ENCODE data around the gene PAPLN.

The PAPLN gene

GRCh38 chr14:73232984-73233383 is 4.3 kb upstream of the PAPLN start:
- no peak for DNase-seq

- no peak for DNase-seq
Observed at GRCh38 chr14:73233564-73233963, 3.7 kb upstream of the PAPLN start.

- no peak for DNase-seq
Observed at GRCh38 chr14:73234029-73234428, 3.3 kb upstream of the PAPLN start.

- no peak for DNase-seq
Observed at GRCh38 chr14:73234586-73235394, 2.5 kb upstream of the PAPLN start.

- DNase-seq = no peak
Observed at GRCh38 chr14:73235531-73236155, 1.7 kb upstream of the PAPLN start.

- DNase-seq = no peak
Observed at GRCh38 chr14:73236157-73236556, 1.1 kb upstream of the PAPLN start.

- DNase-seq = no peak
Observed at GRCh38 chr14:73236752-73237218, 521 bp upstream of the PAPLN start.

- DNase-seq = no peak
Observed at GRCh38 chr14:73237786-73238423, 599 bp downstream of the PAPLN start.

GRCh38 chr14:73238424-73238852 is 1.1 kb downstream of the PAPLN start:
- no peak for DNase-seq

GRCh38 chr14:73238941-73239340 is 1.6 kb downstream of the PAPLN start:
- DNase-seq = no peak

GRCh38 chr14:73239393-73240241 is 2.3 kb downstream of the PAPLN start:
- DNase-seq = no peak

- no peak for DNase-seq
Observed at GRCh38 chr14:73240816-73241480, 3.6 kb downstream of the PAPLN start.

- DNase-seq = no peak
Observed at GRCh38 chr14:73241481-73242165, 4.3 kb downstream of the PAPLN start.

- no peak for DNase-seq
Observed at GRCh38 chr14:73242357-73242901, 5.1 kb downstream of the PAPLN start.

- no peak for DNase-seq
Observed at GRCh38 chr14:73243341-73243740, 6.0 kb downstream of the PAPLN start.

GRCh38 chr14:73243748-73244147 is 6.4 kb downstream of the PAPLN start:
- no peak for DNase-seq

GRCh38 chr14:73244541-73245290 is 7.4 kb downstream of the PAPLN start:
- DNase-seq = no peak

- peak in 1 of 4 experiments; percentile 15 for DNase-seq
Observed at GRCh38 chr14:73245480-73246325, 8.4 kb downstream of the PAPLN start.

- no peak for DNase-seq
Observed at GRCh38 chr14:73246387-73247150, 9.3 kb downstream of the PAPLN start.
